ENCODE data around the gene PLIN3. TPM values are rescaled to one million over a fixed set of nuclear protein-coding genes. Genes with fewer than 3 reads are reported as not detected.

The PLIN3 gene
- total and polyA plus RNA-seq, 2 of the 8 experiments (the other 6 are each of a cell fraction or from before 2014, with no cell fraction given): 60.7 to 61.5 TPM

- no peaks in the 10 kb centered on the region for H3K36me3 ChIP-seq (ENCODE audit: control insufficient read depth in 2 of 4, insufficient read depth in 4 of 4, low read length in 3 of 4)
- H2BK20ac ChIP-seq (ENCODE audit: low read length): no peak overlapping the region
- no peaks in the 10 kb centered on the region for H4K20me1 ChIP-seq (replicated peaks in 1 of 2; ENCODE audit: control insufficient read depth in 1 of 2, insufficient read depth in 2 of 2, low read length in 2 of 2)
- no peaks in the 10 kb centered on the region for H3K4me1 ChIP-seq (replicated peaks in 1 of 4; ENCODE audit: control insufficient read depth in 3 of 4, insufficient read depth in 4 of 4, low read length in 3 of 4)
- H3K9me3 ChIP-seq (ENCODE audit: insufficient read depth in 2 of 2, low read depth in 1 of 2, low read length in 1 of 2): no peaks in the 10 kb centered on the region
- no peak overlapping the region for H3K14ac ChIP-seq (ENCODE audit: insufficient read length)
- no peaks in the 10 kb centered on the region for H3K27me3 ChIP-seq (replicated peaks in 1 of 4; ENCODE audit: control insufficient read depth in 3 of 4, extremely low read depth in 1 of 4, insufficient read depth in 3 of 4, low read length in 3 of 4)
- H3K4me3 ChIP-seq (ENCODE audit: extremely low read depth in 1 of 4, insufficient read depth in 2 of 4, low read depth in 3 of 4, low read length in 4 of 4): no peak overlapping the region
- no peak overlapping the region for H3K9ac ChIP-seq (replicated peaks in 1 of 4; ENCODE audit: extremely low read depth in 1 of 4, low read depth in 3 of 4, low read length in 3 of 4)
- no peak overlapping the region; the same call in 1 of the 2 replicates for H2AFZ ChIP-seq (ENCODE audit: low read length)
- no peak overlapping the region for H2BK120ac ChIP-seq (replicated peaks; ENCODE audit: low read depth, low read length)
- H3K23ac ChIP-seq (ENCODE audit: insufficient read length): no peak overlapping the region
- no peak overlapping the region for H3K56ac ChIP-seq (replicated peaks; ENCODE audit: insufficient read length, low read depth, low read length)
- no peak overlapping the region for H4K5ac ChIP-seq (ENCODE audit: insufficient read length, low read depth, low read length)
- no peaks in the 10 kb centered on the region for H3K23me2 ChIP-seq (ENCODE audit: low read depth, low read length)
- no peak overlapping the region for H2BK5ac ChIP-seq (ENCODE audit: low read depth, low read length)
- H3K18ac ChIP-seq (ENCODE audit: extremely low read depth, low read length): no peak overlapping the region
- H2AK5ac ChIP-seq (ENCODE audit: low read depth, low read length): no peak overlapping the region
- 0 out of 2 replicates have a peak overlapping the region, but pooled peaks have one; percentile 53 for H2BK15ac ChIP-seq (ENCODE audit: low read length)
- no peak overlapping the region for H4K91ac ChIP-seq (replicated peaks; ENCODE audit: insufficient read length, low read length)
- 48% methylated on average over 30 of the region's 33 CpGs; no CpG with 5 or more reads in 1 of the 2 experiments for WGBS, 2 experiments (ENCODE audit: extremely low coverage in 1 of 2, insufficient coverage in 1 of 2, insufficient read length in 1 of 2, insufficient replicate concordance in 2 of 2, low coverage in 1 of 2, low lambda C conversion rate in 2 of 2, missing lambda C conversion rate in 1 of 2)
- H3K27ac ChIP-seq (ENCODE audit: low read depth, low read length): no peak overlapping the region
- H3K4ac ChIP-seq (replicated peaks; ENCODE audit: insufficient read length, low read depth, low read length): no peak overlapping the region
- ChIA-PET POLR2A (ENCODE audit: partially characterized antibody) (interaction anchor here (0.9 kb wide), 1 partner anchor 13 kb away, joined by 3 read pairs; the partner anchor contains the start of gene FEM1A), CTCF (ENCODE audit: partially characterized antibody) (interaction anchor here (0.7 to 9.2 kb wide), 27 partner anchors 9 to 187 kb away, joined by 3 to 100 read pairs (median 4); partner anchors contain the start of gene FEM1A)
- no peak overlapping the region for H4K8ac ChIP-seq (ENCODE audit: extremely low read depth, insufficient read depth, low read length)
- H3K4me2 ChIP-seq (ENCODE audit: insufficient read depth in 1 of 2, low read depth in 2 of 2, low read length in 2 of 2): no peak overlapping the region
- no peak overlapping the region for H2BK12ac ChIP-seq (ENCODE audit: low read depth, low read length)
- FAIRE-seq (peak; percentile 73), DNase-seq (ENCODE audit: low read depth in 1 of 2, low spot score in 2 of 2) (peak; percentile 57 to 95)
- H3K79me2 ChIP-seq (ENCODE audit: control insufficient read depth in 1 of 2, insufficient read depth in 2 of 2, low read length in 2 of 2): no peaks in the 10 kb centered on the region
- no peaks in the 10 kb centered on the region for H3K79me1 ChIP-seq (ENCODE audit: low read depth, low read length)
- no peak for TF ChIP-seq YY1 (IDR thresholded peaks at IDR 0.05; ENCODE audit: low read depth, low read length)
- TF ChIP-seq MAX (IDR thresholded peaks at IDR 0.05): 0 out of 2 replicates have a peak, but pooled peaks have one; percentile 27
- no peak for TF ChIP-seq CTBP2 (IDR thresholded peaks at IDR 0.05; ENCODE audit: borderline replicate concordance, insufficient read depth, insufficient read length, low read length)
- peak; percentile 49; the same call in 1 of the 2 replicates for TF ChIP-seq CREB1 (IDR thresholded peaks at IDR 0.05)
- TF ChIP-seq CTCF (IDR thresholded peaks at IDR 0.05; ENCODE audit: control extremely low read depth in 1 of 3, insufficient read depth in 1 of 3, low read depth in 1 of 3, low read length in 3 of 3): peak; percentile 99 to 100 (median 99)
- 0 out of 2 replicates have a peak, but pooled peaks have one; percentile 12 for TF ChIP-seq JUND (IDR thresholded peaks at IDR 0.05; ENCODE audit: low read length)
- no peak for TF ChIP-seq GTF2F1 (IDR thresholded peaks at IDR 0.05; ENCODE audit: borderline replicate concordance, low read depth, low read length)
- TF ChIP-seq NRF1 (IDR thresholded peaks at IDR 0.05; ENCODE audit: low read depth, low read length): no peak
These were observed 63.5 kb downstream of the PLIN3 start for GRCh38 chr19:4803736-4804695.
